Psoas muscle (tissue), 8 donors: Measurements from ENCODE around the gene HMCN2. TPM values are rescaled to one million over a fixed set of nuclear protein-coding genes. Genes with fewer than 3 reads are reported as not detected.
"Not testable (repeated sequence)": the region's sequence is repeated elsewhere in the genome, so short reads cannot be mapped to it uniquely, and the experiment has no call there.

Experiments used
- ATAC-seq, 4 donors: fragments of 200-7000 bp; cut with Tn5 transposase; one replicate each; pipeline ENCODE4 v1.9.1; 2020; ENCODE audit warnings: moderate library complexity in 3 of 4, mild to moderate bottlenecking in 2 of 4
- DNase-seq, 2 donors: peaks; one replicate each; pipeline ENCODE4 v3.0.0-alpha.2; 2020
- H3K27ac ChIP-seq: fragments of 200-600 bp; one replicate; pipeline ENCODE4 v1.8.0; 2022
- H3K27me3 ChIP-seq, 3 donors: fragments of 200-600 bp in 1 of 3; one replicate each; pipeline versions ENCODE4 v1.6.1 to v1.8.0; 2013 to 2022; ENCODE audit warnings: low read length in 2 of 3, mild to moderate bottlenecking in 2 of 3, moderate library complexity in 1 of 3; ENCODE audit not compliant: insufficient read depth in 3 of 3
- H3K36me3 ChIP-seq, 2 donors: fragments of 200-600 bp in 1 of 2; one replicate each; pipeline versions ENCODE4 v1.6.1 to v1.8.0; 2013 to 2022; ENCODE audit warnings: low read depth in 1 of 2, mild to moderate bottlenecking in 1 of 2, moderate library complexity in 1 of 2; ENCODE audit not compliant: insufficient read depth in 1 of 2
- H3K4me1 ChIP-seq: fragments of 200-600 bp; one replicate; pipeline ENCODE4 v1.8.0; 2022
- H3K4me3 ChIP-seq: fragments of 200-600 bp; one replicate; pipeline ENCODE4 v1.8.0; 2022; ENCODE audit warnings: mild to moderate bottlenecking
- H3K9me3 ChIP-seq: fragments of 200-600 bp; one replicate; pipeline ENCODE4 v1.8.0; 2022
- WGBS, 3 donors: extraction: QIAGEN DNeasy Blood & Tissue Kit; methylation state at CpG; one replicate each; pipeline versions ENCODE4 v1.1.6 to v1.1.7; 2013; 5-methylcytosine and 5-hydroxymethylcytosine counted together
- intact Hi-C, 2 donors: fragments of 100-400 bp; cut with DNase I; formaldehyde crosslinking; loops; one replicate each; pipeline versions ENCODE4 v1.11.0 to v1.14.2; 2022
- polyA plus RNA-seq, 3 donors: library from polyadenylated mRNA; stranded (reverse); fragments of 200-250 nt; gene quantifications; one replicate each; pipeline ENCODE4 v1.2.3, GENCODE V29; 2013
- total RNA-seq, 4 donors: library from RNA; stranded (reverse); fragmentation: NEBNext Ultra II Directional in 2 of 4; extraction: Animal tissue kit (Norgen Biotek cat#: 25700) in 2 of 4; gene quantifications; one replicate each; pipeline versions ENCODE4 v1.2.1 to v1.2.4, GENCODE V29; 2021 to 2023
- TF ChIP-seq, protein P1 (sequence below): fragments of 200-600 bp; IDR thresholded peaks from one replicate; pipeline ENCODE4 v1.8.0; 2022; ENCODE audit warnings: antibody characterized with exemption
- donor health status: healthy with polysubstance abuse.
- donor health status: DM: no; HTN: no; CAD: no; lungs with moderate emphysema.
- donor health status: Bipolar disorder and iron deficiency.
- donor health status: healthy.
- donor health status: DM: yes; HTN: yes; CAD: no.
- donor health status: DM: no; HTN: no; CAD: no.
- donor health status: DM: no; HTN: no; CAD: no.
- donor health status: DM: yes; HTN: yes; CAD: no.

The HMCN2 gene
- total and polyA plus RNA-seq, 7 donors = 3.6 to 13.2 (median 6.7) TPM

DNA sequence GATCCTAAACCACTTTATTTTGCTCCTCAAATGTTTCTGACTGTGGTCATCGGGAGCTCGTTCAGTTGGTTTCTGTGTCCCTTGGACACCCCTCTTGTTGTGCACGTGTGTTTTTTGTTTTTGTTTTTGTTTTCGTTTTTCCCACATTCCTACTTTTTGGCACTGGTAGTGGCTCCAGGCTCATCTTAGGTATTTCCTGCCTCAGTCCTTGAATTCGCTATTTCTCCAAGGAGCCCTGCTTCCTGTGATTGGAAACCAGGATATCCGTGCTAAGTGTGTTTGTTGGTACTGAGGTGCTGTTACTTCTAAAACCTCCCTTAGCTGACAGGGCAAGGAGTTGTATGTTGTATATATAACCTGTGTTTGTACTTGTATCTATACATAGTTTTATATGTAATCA lies 5.9 kb downstream of the HMCN2 start:
- no peaks in the 10 kb centered on the region for H3K4me1 ChIP-seq
- H3K27ac ChIP-seq = peak overlapping the region; percentile 53
- H3K36me3 ChIP-seq = no peaks in the 10 kb centered on the region
- H3K9me3 ChIP-seq = no peaks in the 10 kb centered on the region
- WGBS, 3 donors = 13 to 27% (median 18%) methylated on average over 6 of the region's 6 CpGs
- ATAC-seq (no peak), DNase-seq (no peak)
- H3K27me3 ChIP-seq = peaks cover 0 to 94% (median 10%) of the 10 kb centered on the region in 3 donors
- intact Hi-C loops = no loop called here
- peak overlapping the region; percentile 11 for H3K4me3 ChIP-seq
- TF ChIP-seq, protein P1, sequence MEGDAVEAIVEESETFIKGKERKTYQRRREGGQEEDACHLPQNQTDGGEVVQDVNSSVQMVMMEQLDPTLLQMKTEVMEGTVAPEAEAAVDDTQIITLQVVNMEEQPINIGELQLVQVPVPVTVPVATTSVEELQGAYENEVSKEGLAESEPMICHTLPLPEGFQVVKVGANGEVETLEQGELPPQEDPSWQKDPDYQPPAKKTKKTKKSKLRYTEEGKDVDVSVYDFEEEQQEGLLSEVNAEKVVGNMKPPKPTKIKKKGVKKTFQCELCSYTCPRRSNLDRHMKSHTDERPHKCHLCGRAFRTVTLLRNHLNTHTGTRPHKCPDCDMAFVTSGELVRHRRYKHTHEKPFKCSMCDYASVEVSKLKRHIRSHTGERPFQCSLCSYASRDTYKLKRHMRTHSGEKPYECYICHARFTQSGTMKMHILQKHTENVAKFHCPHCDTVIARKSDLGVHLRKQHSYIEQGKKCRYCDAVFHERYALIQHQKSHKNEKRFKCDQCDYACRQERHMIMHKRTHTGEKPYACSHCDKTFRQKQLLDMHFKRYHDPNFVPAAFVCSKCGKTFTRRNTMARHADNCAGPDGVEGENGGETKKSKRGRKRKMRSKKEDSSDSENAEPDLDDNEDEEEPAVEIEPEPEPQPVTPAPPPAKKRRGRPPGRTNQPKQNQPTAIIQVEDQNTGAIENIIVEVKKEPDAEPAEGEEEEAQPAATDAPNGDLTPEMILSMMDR = no peak

DNA sequence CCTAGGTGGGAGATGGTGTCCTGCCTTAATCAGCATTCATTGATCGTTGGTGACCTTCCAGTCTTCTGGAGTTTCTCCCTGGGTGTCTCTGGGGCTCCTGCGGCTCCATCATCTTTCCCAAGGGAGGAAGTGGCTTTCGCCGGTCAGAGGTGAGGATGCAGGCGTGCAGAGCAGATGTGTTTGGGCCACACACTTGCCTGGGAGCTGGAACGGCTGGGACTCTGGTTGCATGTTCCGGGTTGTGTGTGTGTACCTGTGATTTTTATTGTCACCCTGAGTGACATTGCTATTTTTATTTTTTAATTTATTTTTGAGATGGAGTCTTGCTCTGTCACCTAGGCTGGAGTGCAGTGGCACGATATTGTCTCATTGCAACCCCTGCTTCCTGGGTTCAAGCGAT lies 9.6 kb downstream of the HMCN2 start:
- 48 to 68% (median 63%) methylated on average over 9 of the region's 9 CpGs for WGBS, 3 donors
- H3K4me3 ChIP-seq = no peak overlapping the region
- H3K9me3 ChIP-seq = no peaks in the 10 kb centered on the region
- no peaks in the 10 kb centered on the region for H3K36me3 ChIP-seq
- H3K27ac ChIP-seq = no peak overlapping the region
- no peak for DNase-seq
- no peaks in the 10 kb centered on the region for H3K4me1 ChIP-seq
- H3K27me3 ChIP-seq = peaks cover 0 to 80% (median 9%) of the 10 kb centered on the region in 3 donors
- intact Hi-C loops = no loop called here
- TF ChIP-seq, protein P1 = no peak
- no peak for ATAC-seq

- DNase-seq = no peak
- intact Hi-C loops = no loop called here
- no peaks in the 10 kb centered on the region for H3K4me1 ChIP-seq
- no peak overlapping the region for H3K4me3 ChIP-seq
- 27 to 44% (median 38%) methylated on average over 3 of the region's 3 CpGs for WGBS, 3 donors
- H3K27me3 ChIP-seq = peaks cover 0 to 77% (median 7%) of the 10 kb centered on the region in 3 donors
- H3K36me3 ChIP-seq = no peaks in the 10 kb centered on the region
- TF ChIP-seq, protein P1 = no peak
- ATAC-seq = peak in 1 of 4 donors; percentile 51
- H3K9me3 ChIP-seq = no peaks in the 10 kb centered on the region
- no peak overlapping the region for H3K27ac ChIP-seq
Measured at GRCh38 chr9:130276121-130276520, 10.6 kb downstream of the HMCN2 start.

DNA sequence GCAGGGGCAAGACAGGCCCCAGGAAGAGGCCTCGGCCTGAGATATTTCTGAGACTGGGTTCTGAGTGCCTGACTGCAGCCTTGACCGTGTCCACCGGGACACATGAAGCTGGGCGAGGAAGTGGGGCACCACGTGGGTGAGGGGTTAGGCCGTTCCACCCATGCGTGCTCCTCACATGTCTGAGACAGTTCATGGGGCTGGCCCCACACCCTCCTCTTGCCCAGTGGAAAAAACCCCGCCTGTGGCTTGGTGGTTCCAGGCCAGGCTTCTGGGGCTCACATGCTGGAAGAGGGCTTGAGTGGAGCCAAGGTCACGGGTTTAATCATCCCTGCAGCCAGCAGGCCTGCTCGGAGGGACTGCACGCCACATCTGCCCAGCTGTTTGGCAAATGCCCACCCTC lies 11.4 kb downstream of the HMCN2 start:
- intact Hi-C loops = no loop called here
- ATAC-seq (peak; percentile 34 to 55 (median 49)), DNase-seq (peak; percentile 46 to 79)
- TF ChIP-seq, protein P1 = no peak
- no peaks in the 10 kb centered on the region for H3K9me3 ChIP-seq
- no peaks in the 10 kb centered on the region for H3K4me1 ChIP-seq
- 39 to 54% (median 39%) methylated on average over 11 of the region's 11 CpGs for WGBS, 3 donors
- peaks cover 0 to 69% (median 7%) of the 10 kb centered on the region in 3 donors for H3K27me3 ChIP-seq
- H3K36me3 ChIP-seq = no peaks in the 10 kb centered on the region
- no peak overlapping the region for H3K27ac ChIP-seq
- H3K4me3 ChIP-seq = no peak overlapping the region

DNA sequence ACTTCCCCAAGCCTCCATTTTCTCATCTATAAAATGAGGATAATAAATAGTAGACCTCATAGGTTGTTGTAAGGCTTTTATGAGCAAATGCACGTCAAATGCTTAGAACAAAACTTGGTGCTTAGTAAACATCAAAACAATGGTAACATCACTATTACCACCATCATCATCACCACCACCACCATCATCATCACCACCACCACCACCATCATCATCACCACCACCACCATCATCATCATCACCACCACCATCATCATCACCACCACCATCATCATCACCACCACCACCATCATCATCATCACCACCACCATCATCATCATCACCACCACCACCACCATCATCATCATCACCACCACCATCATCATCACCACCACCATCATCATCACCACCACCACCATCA lies 12.0 kb downstream of the HMCN2 start:
- WGBS, 3 donors = 52 to 96% (median 83%) methylated on average over 1 of the region's 1 CpG
- intact Hi-C loops, H3K4me3 ChIP-seq, H3K27ac ChIP-seq, DNase-seq, ATAC-seq, H3K9me3 ChIP-seq, H3K36me3 ChIP-seq, H3K4me1 ChIP-seq: not testable (repeated sequence)
- H3K27me3 ChIP-seq = peaks cover 0 to 68% (median 7%) of the 10 kb centered on the region in 3 donors
